ENCODE results near the gene OSGIN1.

The OSGIN1 gene

DNA sequence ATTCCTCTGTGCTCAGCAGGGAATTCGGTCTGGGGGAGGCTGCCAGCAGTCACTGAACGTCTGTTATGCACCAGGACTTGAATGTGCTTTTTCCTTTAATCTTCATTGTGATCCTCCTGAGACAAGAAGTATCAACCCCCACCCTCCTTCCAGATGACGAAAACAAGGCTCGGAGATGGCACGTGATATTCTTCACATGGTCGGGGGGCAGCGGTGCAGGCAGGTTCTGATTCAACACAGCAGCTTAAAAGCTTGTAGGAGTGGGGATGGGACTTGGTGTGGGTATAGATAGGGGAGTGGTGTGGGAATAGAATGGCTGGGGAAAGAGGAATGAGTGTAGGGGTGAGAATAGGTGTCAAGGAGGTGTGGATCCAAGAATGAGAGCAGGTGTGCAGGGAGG is 21.4 kb downstream of the OSGIN1 start:
- no peak for DNase-seq (ENCODE audit: low read depth)
- H3K4me3 ChIP-seq (ENCODE audit: low read depth, low read length), result no peak overlapping the region
- TF ChIP-seq, protein P1, sequence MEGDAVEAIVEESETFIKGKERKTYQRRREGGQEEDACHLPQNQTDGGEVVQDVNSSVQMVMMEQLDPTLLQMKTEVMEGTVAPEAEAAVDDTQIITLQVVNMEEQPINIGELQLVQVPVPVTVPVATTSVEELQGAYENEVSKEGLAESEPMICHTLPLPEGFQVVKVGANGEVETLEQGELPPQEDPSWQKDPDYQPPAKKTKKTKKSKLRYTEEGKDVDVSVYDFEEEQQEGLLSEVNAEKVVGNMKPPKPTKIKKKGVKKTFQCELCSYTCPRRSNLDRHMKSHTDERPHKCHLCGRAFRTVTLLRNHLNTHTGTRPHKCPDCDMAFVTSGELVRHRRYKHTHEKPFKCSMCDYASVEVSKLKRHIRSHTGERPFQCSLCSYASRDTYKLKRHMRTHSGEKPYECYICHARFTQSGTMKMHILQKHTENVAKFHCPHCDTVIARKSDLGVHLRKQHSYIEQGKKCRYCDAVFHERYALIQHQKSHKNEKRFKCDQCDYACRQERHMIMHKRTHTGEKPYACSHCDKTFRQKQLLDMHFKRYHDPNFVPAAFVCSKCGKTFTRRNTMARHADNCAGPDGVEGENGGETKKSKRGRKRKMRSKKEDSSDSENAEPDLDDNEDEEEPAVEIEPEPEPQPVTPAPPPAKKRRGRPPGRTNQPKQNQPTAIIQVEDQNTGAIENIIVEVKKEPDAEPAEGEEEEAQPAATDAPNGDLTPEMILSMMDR (conservative IDR thresholded peaks at IDR 0.05; ENCODE audit: low read depth, low read length), result no peak

DNA sequence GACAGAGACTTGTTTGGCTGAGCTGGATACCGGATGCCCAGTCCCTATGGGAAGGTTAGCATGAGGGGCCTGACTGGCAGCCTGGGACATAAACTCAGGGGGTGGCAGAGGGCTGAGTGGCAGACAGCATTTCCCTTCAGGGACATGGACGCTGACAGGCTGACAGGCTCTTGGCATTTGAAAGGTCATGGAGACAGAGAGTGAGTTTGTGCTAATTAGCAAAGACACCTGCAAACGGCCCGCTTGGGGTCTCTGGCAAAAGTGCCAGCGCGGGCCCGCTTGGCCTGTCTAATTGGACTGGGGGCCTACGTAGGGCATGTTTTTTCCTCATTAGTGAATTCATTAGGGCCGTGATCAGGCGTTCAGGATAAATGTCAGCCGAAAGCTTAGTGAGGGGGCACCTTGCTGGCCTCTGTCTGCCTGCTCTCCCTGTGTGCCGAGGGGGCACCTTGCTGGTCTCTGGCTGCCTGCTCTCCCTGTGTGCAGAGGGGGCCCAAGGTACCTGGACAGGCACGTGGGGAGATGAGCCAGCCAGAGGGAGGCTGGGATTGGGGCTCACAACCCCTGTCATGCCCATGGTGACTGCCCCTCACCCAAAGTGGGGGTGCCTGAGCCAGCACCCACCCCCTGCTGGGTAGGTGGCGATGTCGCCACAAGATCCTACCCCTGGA is 22.7 kb downstream of the OSGIN1 start:
- no peak for DNase-seq (ENCODE audit: low read depth)
- no peak overlapping the region for H3K4me3 ChIP-seq (ENCODE audit: low read depth, low read length)
- TF ChIP-seq, protein P1 (conservative IDR thresholded peaks at IDR 0.05; ENCODE audit: low read depth, low read length), result no peak

DNA sequence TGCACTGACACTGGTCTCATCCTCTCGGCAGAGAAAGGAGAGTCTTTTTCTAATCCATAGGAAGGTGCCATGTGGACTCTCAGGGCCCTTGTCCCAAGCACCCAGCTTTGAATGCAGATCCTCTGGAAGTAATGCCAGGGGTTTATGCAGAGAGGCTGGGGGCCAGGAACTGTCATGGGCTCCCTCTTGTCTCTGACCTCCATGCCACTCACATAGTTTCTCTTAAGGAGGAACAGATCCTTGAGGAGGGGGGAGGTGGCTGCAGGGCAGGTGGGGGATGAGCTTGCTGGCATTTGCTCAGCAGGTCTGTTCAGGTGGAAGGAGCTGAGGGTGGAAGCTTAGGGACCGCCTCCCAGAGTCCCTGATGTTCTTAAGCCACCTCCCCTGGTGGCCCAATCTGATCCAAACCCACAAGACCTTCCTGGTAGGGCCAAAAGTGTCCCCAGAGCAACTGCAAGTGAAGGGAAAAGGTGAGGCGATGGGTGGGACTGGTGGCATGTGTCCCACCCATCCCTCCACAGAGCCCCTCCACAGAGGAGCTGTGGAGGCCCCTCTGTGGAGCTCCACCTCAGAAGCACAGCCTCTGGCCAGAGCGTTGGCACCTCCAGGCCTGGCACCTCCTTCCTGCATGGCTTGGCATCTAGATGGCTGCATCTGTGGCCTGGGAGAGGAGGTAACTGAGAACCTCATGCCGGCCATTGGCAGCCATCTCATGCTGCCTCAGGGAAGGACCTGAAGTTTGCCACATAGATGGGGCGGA is 24.2 kb downstream of the OSGIN1 start:
- TF ChIP-seq, protein P1 (conservative IDR thresholded peaks at IDR 0.05; ENCODE audit: low read depth, low read length), result no peak
- no peak overlapping the region for H3K4me3 ChIP-seq (ENCODE audit: low read depth, low read length)
- no peak for DNase-seq (ENCODE audit: low read depth)

DNA sequence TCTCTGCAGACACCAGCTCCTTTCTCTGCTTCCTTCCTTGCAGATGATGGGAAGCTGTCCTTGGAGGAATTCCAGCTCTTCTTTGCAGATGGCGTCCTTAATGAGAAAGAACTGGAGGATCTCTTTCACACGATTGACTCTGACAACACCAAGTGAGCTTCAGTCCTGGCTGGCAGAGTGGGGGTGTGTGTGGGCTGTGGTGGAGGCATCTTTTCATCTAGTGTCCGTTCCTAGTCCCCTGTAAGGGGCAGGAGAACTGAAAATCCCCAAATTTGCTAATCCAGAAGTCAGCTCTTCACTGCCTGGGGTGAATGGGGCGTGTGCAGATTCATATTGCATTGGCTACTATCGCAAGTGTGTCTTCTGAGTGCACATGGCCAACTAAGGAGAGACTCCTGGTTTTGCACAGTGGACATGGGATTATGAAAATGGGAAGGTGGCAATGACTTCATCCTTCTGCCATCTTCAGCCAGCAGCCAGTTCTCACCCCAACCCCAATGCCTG is 25.4 kb downstream of the OSGIN1 start:
- no peak overlapping the region for H3K4me3 ChIP-seq (ENCODE audit: low read depth, low read length)
- no peak for DNase-seq (ENCODE audit: low read depth)
- TF ChIP-seq, protein P1 (conservative IDR thresholded peaks at IDR 0.05; ENCODE audit: low read depth, low read length), result no peak

DNA sequence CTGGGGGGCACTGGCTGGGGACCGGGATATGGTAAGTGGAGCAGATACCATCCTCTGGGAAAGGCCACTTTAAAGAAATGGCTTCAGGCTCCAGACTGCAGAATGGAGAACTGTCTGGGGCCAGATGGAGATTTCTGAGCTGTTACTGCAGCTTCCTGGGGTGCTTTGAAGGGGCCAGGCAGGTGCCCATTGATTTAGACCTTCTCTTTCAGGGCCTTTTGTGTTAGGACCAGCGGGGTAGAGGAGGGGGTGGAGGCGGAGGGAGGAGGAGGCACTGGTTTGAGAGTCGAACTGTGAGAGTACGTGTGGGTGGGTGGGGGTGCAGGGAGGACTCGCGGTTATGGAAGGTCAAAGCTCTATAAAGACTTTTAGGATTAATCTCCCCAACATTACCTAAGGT is 26.4 kb downstream of the OSGIN1 start:
- no peak for DNase-seq (ENCODE audit: low read depth)
- TF ChIP-seq, protein P1 (conservative IDR thresholded peaks at IDR 0.05; ENCODE audit: low read depth, low read length), result no peak
- no peak overlapping the region for H3K4me3 ChIP-seq (ENCODE audit: low read depth, low read length)

DNA sequence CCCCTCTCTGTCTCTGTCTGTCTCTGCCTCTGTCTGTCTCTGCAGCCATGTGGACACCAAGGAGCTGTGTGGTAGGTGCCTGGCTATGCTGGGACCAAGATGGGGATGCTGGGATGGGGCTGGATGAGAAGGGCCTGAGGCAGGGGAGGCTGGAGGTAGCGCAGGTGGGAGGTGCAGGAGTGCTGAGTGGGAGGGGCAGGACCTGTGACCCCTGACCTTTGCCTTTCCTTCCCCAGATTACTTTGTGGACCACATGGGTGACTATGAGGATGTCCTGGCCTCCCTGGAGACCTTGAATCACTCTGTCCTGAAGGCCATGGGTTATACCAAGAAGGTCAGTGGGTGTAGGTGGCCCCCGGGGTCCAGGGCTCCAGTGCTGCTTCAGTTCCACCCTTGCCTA is 27.8 kb downstream of the OSGIN1 start:
- TF ChIP-seq, protein P1 (conservative IDR thresholded peaks at IDR 0.05; ENCODE audit: low read depth, low read length), result no peak
- no peak overlapping the region for H3K4me3 ChIP-seq (ENCODE audit: low read depth, low read length)
- no peak for DNase-seq (ENCODE audit: low read depth)

Measured in choroid plexus epithelial cell (primary cell).